H9 (cell line): ENCODE measurements around the gene ISX. TPM values are rescaled to one million over a fixed set of nuclear protein-coding genes. Genes with fewer than 3 reads are reported as not detected.

Experiments
- DNase-seq: peaks from one replicate; pipeline ENCODE4 v3.0.0-alpha.2; 2017
- H2AFZ ChIP-seq: one replicate; pipeline ENCODE4 v1.6.1; 2013; ENCODE audit warnings: mild to moderate bottlenecking, low read length, control low read depth, moderate library complexity
- H2AK5ac ChIP-seq: 2 replicates; pipeline ENCODE4 v1.6.1; 2013; ENCODE audit warnings: low read length, control low read depth, mixed read lengths; ENCODE audit not compliant: insufficient read length
- H2BK120ac ChIP-seq: one replicate; pipeline ENCODE4 v1.6.1; 2013; ENCODE audit warnings: low read depth, mild to moderate bottlenecking, low read length, control low read depth, inconsistent platforms; ENCODE audit not compliant: poor library complexity, severe bottlenecking
- H2BK12ac ChIP-seq: 2 replicates; pipeline ENCODE4 v1.6.1; 2013; ENCODE audit warnings: low read length, control low read depth, mixed read lengths, low read depth; ENCODE audit not compliant: insufficient read length
- H2BK15ac ChIP-seq: 2 replicates; pipeline ENCODE4 v1.6.1; 2013; ENCODE audit warnings: low read depth, low read length, control low read depth
- H2BK20ac ChIP-seq: one replicate; pipeline ENCODE4 v1.6.1; 2013; ENCODE audit warnings: low read depth, mild to moderate bottlenecking, low read length, control low read depth, inconsistent platforms; ENCODE audit not compliant: poor library complexity, severe bottlenecking
- H2BK5ac ChIP-seq: 2 replicates; pipeline ENCODE4 v1.6.1; 2013; ENCODE audit warnings: low read length, control low read depth, mixed read lengths; ENCODE audit not compliant: insufficient read length
- H3K14ac ChIP-seq: 2 replicates; pipeline ENCODE4 v1.6.1; 2013; ENCODE audit warnings: low read length, control low read depth; ENCODE audit not compliant: insufficient read depth
- H3K18ac ChIP-seq: 2 replicates; pipeline ENCODE4 v1.6.1; 2013; ENCODE audit warnings: low read depth, mild to moderate bottlenecking, mixed read lengths, low read length, control low read depth; ENCODE audit not compliant: insufficient read length
- H3K23ac ChIP-seq: 2 replicates; pipeline ENCODE4 v1.6.1; 2013; ENCODE audit warnings: low read length, control low read depth, mixed read lengths, low read depth; ENCODE audit not compliant: insufficient read length
- H3K23me2 ChIP-seq: 2 replicates; pipeline ENCODE4 v1.6.1; 2013; ENCODE audit warnings: low read depth, mild to moderate bottlenecking, mixed read lengths, low read length, control low read depth; ENCODE audit not compliant: insufficient read length, poor library complexity, severe bottlenecking
- H3K27ac ChIP-seq: 2 replicates; pipeline ENCODE4 v1.5.1; 2013; ENCODE audit warnings: low read length, control low read depth, mixed read lengths, low read depth; ENCODE audit not compliant: insufficient read length
- H3K27me3 ChIP-seq: 2 replicates; pipeline ENCODE4 v1.6.1; 2013; ENCODE audit warnings: low read length, control low read depth, inconsistent platforms; ENCODE audit not compliant: insufficient read depth
- H3K4ac ChIP-seq: 2 replicates; pipeline ENCODE4 v1.6.1; 2013; ENCODE audit warnings: low read depth, mild to moderate bottlenecking, control low read depth, inconsistent platforms, low read length, moderate library complexity
- H3K4me1 ChIP-seq: 2 replicates; pipeline ENCODE4 v1.6.1; 2013; ENCODE audit warnings: low read length, control low read depth, inconsistent platforms; ENCODE audit not compliant: insufficient read depth
- H3K4me2 ChIP-seq: 2 replicates; pipeline ENCODE4 v1.6.1; 2013; ENCODE audit warnings: low read length, control low read depth, mixed read lengths; ENCODE audit not compliant: insufficient read length, insufficient read depth
- H3K56ac ChIP-seq: 2 replicates; pipeline ENCODE4 v1.6.1; 2013; ENCODE audit warnings: low read depth, mild to moderate bottlenecking, mixed read lengths, low read length, control low read depth; ENCODE audit not compliant: insufficient read length
- H3K79me1 ChIP-seq: 2 replicates; pipeline ENCODE4 v1.6.1; 2013; ENCODE audit warnings: low read depth, mild to moderate bottlenecking, moderate library complexity, low read length, control low read depth, inconsistent platforms; ENCODE audit not compliant: insufficient read depth, poor library complexity, severe bottlenecking
- H3K79me2 ChIP-seq: 2 replicates; pipeline ENCODE4 v1.6.1; 2013; ENCODE audit warnings: low read length, control low read depth, inconsistent platforms; ENCODE audit not compliant: insufficient read depth
- H3K9ac ChIP-seq: 2 replicates; pipeline ENCODE4 v1.6.1; 2013; ENCODE audit warnings: low read length, control low read depth, mixed read lengths; ENCODE audit not compliant: insufficient read length; ENCODE audit errors: extremely low read depth
- H3K9me3 ChIP-seq: one replicate; pipeline ENCODE4 v1.6.1; 2013; ENCODE audit warnings: low read depth, low read length, inconsistent platforms; ENCODE audit not compliant: control insufficient read depth
- H3T11ph ChIP-seq: one replicate; pipeline ENCODE4 v1.6.1; 2013; ENCODE audit warnings: mild to moderate bottlenecking, low read length, control low read depth, inconsistent platforms
- H4K20me1 ChIP-seq: one replicate; pipeline ENCODE4 v1.6.1; 2013; ENCODE audit not compliant: control insufficient read depth, insufficient read length, insufficient read depth
- H4K5ac ChIP-seq: 2 replicates; pipeline ENCODE4 v1.6.1; 2013; ENCODE audit warnings: low read depth, mild to moderate bottlenecking, mixed read lengths, low read length, control low read depth; ENCODE audit not compliant: insufficient read length
- H4K8ac ChIP-seq: replicated peaks from 2 replicates; pipeline ENCODE4 v1.6.1; 2013; ENCODE audit warnings: low read length, control low read depth, mixed read lengths, low read depth; ENCODE audit not compliant: insufficient read length
- H4K91ac ChIP-seq: 2 replicates; pipeline ENCODE4 v1.6.1; 2013; ENCODE audit warnings: low read depth, mild to moderate bottlenecking, moderate library complexity, mixed read lengths, low read length, control low read depth; ENCODE audit not compliant: insufficient read length
- H3K27ac Mint-ChIP-seq, 3 experiments: 2 replicates in 2 of 3; 3 replicates in 1 of 3; pipeline ENCODE4 v1.8.0; 2020 to 2021; ENCODE audit warnings: mixed read lengths in 3 of 3, mild to moderate bottlenecking in 1 of 3, moderate library complexity in 1 of 3
- H3K27me3 Mint-ChIP-seq: 2 replicates; pipeline ENCODE4 v1.8.0; 2021; ENCODE audit warnings: low read depth, mild to moderate bottlenecking, moderate library complexity, mixed read lengths
- H3K36me3 Mint-ChIP-seq, 3 experiments: 2 replicates in 2 of 3; 3 replicates in 1 of 3; pipeline ENCODE4 v1.8.0; 2020 to 2021; ENCODE audit warnings: low read depth in 3 of 3, mixed read lengths in 3 of 3; ENCODE audit not compliant: insufficient read depth in 1 of 3
- H3K4me1 Mint-ChIP-seq, 2 experiments: 2 replicates each; pipeline ENCODE4 v1.8.0; 2020; ENCODE audit warnings: mixed read lengths in 2 of 2
- H3K4me3 Mint-ChIP-seq, 2 experiments: 2 replicates in 1 of 2; 3 replicates in 1 of 2; pipeline ENCODE4 v1.8.0; 2020 to 2021; ENCODE audit warnings: mild to moderate bottlenecking in 2 of 2, mixed read lengths in 2 of 2, moderate library complexity in 1 of 2
- H3K9me3 Mint-ChIP-seq, 2 experiments: 2 replicates in 1 of 2; 3 replicates in 1 of 2; pipeline ENCODE4 v1.8.0; 2020; ENCODE audit warnings: mild to moderate bottlenecking in 2 of 2, mixed read lengths in 2 of 2, moderate library complexity in 1 of 2
- WGBS: extraction: QIAGEN DNeasy Blood & Tissue Kit; methylation state at CpG from one replicate; pipeline ENCODE4 v1.1.7; 2013; ENCODE audit warnings: missing lambda C conversion rate, low lambda C conversion rate, mixed read lengths; ENCODE audit not compliant: insufficient read length; ENCODE audit errors: extremely low coverage; 5-methylcytosine and 5-hydroxymethylcytosine counted together
- total RNA-seq: library from RNA; stranded (reverse); gene quantifications from 2 replicates; pipeline ENCODE4 v1.2.1, GENCODE V29; 2021
- TF ChIP-seq, protein P1 (sequence below): fragments of 200-600 bp; sonication (generic); conservative IDR thresholded peaks from 3 replicates; pipeline ENCODE4 v1.8.0; 2021; ENCODE audit warnings: antibody characterized with exemption, mild to moderate bottlenecking

ISX gene
- total RNA-seq, 1 experiment from 2014 or later = not detected

DNA sequence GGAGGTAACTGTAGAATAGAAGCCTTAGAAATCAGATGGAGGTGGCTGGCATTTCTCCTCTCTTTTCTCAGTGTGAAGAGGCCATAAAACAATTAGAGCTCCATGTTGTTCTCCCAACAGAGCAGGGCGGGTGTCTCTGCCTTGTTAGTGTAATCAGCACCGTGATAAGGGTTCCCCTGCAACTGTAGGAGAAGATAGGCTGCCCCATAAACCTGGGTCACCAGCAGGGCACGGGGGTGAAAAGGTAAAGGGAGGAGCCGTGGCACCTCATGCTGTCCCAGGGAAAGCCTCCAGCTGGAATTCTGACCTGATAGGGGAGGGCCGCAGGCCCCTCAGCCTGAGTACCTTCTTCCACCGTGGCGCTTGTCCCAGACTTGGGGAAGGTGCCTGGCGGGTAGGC lies 68.7 kb downstream of the ISX start:
- Mint-ChIP-seq H3K27ac (no peak overlapping the region), H3K36me3 (peaks cover 0 to 6% (median 0%) of the 10 kb centered on the region in 3 experiments; a peak in 1 of 7 replicates), H3K27me3 (peaks cover 27% of the 10 kb centered on the region), H3K9me3 (no peaks in the 10 kb centered on the region), H3K4me1 (peaks cover 41 to 45% of the 10 kb centered on the region in 2 experiments), H3K4me3 (no peak overlapping the region; a peak in 1 of 5 replicates)
- Histone ChIP-seq H2BK5ac (no peak overlapping the region), H3K27ac (no peak overlapping the region), H3K79me1 (no peaks in the 10 kb centered on the region), H3K79me2 (no peaks in the 10 kb centered on the region), H3K23me2 (no peaks in the 10 kb centered on the region), H2BK20ac (no peak overlapping the region), H3K18ac (no peak overlapping the region), H4K8ac (no peak overlapping the region), H3K9me3 (no peaks in the 10 kb centered on the region), H3K23ac (no peak overlapping the region), H3K4me1 (peaks cover 8% of the 10 kb centered on the region; the same call in 1 of the 2 replicates), H2AFZ (no peak overlapping the region), H4K5ac (no peak overlapping the region), H2BK15ac (no peak overlapping the region), H2BK120ac (no peak overlapping the region), H2AK5ac (no peak overlapping the region), H2BK12ac (no peak overlapping the region), H3T11ph (no peak overlapping the region), H3K9ac (no peak overlapping the region), H3K27me3 (no peaks in the 10 kb centered on the region), H4K91ac (no peak overlapping the region), H3K56ac (no peak overlapping the region), H3K4me2 (no peak overlapping the region), H3K14ac (no peak overlapping the region), H3K4ac (no peak overlapping the region), H4K20me1 (no peaks in the 10 kb centered on the region)
- no peak for DNase-seq
- no CpG with 5 or more reads among the region's 8 CpGs for WGBS
- TF ChIP-seq, protein P1, sequence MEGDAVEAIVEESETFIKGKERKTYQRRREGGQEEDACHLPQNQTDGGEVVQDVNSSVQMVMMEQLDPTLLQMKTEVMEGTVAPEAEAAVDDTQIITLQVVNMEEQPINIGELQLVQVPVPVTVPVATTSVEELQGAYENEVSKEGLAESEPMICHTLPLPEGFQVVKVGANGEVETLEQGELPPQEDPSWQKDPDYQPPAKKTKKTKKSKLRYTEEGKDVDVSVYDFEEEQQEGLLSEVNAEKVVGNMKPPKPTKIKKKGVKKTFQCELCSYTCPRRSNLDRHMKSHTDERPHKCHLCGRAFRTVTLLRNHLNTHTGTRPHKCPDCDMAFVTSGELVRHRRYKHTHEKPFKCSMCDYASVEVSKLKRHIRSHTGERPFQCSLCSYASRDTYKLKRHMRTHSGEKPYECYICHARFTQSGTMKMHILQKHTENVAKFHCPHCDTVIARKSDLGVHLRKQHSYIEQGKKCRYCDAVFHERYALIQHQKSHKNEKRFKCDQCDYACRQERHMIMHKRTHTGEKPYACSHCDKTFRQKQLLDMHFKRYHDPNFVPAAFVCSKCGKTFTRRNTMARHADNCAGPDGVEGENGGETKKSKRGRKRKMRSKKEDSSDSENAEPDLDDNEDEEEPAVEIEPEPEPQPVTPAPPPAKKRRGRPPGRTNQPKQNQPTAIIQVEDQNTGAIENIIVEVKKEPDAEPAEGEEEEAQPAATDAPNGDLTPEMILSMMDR = no peak
